Left renal pelvis (tissue), 4 donors: Measurements from ENCODE around the gene ASTN2. TPM values are rescaled to one million over a fixed set of nuclear protein-coding genes. Genes with fewer than 3 reads are reported as not detected.

ENCODE experiments used
- DNase-seq, 4 donors: peaks; one replicate each; pipeline ENCODE4 v3.0.0-alpha.2; 2013; ENCODE audit warnings: low read depth in 4 of 4, low spot score in 3 of 4
- polyA plus RNA-seq, 4 donors: library from polyadenylated mRNA; unstranded; fragments of 120-200 nt; gene quantifications; one replicate each; pipeline ENCODE4 v1.2.1, GENCODE V29; 2013; ENCODE audit not compliant: insufficient read length in 4 of 4

Gene ASTN2
- polyA plus RNA-seq, 4 donors: 14.0 to 22.6 (median 16.4) TPM

DNA sequence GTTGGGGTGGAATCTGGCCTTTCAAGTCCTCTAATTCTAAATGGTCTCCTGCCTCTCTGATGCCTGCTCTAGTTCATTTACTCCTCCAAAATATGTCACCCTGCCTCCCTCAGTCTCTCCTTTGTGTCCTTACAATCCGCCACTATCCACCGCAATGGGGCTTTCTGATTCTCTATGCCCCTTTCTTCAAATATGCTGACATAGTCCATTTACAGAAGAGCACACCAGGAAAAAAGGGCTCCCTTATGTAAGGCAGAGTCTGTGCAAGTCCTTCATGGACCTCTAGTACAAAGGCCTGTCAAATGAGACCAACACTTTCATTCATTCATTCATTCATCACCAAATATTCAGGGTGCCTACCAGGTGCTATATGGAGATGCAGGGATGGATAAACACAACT lies 2.0 kb upstream of the ASTN2 start:
- no peak for DNase-seq

DNA sequence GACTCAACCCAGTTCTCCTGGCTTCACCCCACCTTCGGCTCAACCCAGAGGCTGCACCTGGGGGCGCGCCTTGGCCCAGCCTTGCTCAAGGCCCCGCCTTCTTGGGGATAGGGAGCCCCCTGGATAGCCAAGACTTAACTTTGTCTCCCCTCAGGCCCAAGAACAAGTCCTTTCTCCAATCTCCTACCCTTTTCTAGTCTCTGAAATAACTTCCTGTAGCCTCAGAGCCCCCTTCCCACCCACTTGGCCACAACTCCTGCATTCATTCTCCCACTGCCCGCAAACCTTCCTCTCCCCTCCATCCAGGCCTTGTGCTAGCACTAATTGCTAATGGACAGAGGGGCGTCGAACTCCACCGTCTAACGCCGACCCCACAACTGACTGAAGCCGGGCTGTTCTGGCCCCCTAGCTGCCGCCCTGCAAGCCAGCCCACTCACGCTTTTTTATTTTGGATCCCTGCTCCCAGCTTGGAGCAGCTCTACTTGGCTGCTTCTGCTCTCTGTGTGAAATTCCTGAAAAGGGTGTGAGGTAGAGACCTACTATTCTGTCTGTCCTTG lies 579 bp upstream of the ASTN2 start:
- no peak for DNase-seq

DNA sequence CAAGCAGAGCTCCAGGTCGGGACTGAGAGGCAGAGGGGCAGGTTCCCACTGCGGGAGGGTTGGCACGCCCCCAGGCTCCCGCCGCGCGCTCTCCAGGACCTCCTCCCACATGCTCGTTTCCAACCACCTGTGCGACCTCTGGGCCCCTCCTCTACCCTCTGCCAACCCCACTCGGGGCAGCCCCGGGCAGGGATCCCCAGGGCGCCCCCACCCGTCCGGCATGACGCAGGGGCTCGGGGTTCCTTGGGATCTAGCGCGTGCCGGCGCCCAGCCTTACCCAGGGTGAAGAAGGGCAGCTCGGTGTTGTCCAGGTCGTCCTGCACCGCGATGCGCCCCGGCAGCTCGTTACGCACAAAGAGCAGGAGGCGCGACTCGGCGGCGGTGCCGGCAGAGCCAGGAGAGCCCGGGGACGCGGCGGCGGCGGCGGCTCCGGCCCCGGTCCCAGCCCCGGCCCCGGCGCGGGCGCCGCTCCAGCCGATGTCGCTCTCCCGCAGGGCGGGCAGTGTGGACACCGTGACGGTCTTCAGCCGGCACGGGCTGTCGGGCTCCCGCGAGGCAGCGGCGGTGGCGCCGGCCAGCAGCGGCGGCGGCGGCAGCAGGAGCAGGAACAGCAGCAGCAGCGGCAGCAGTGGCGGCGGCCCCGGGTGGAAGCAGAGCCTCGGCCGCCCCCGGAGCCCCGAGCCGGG lies 494 bp downstream of the ASTN2 start:
- no peak for DNase-seq

DNA sequence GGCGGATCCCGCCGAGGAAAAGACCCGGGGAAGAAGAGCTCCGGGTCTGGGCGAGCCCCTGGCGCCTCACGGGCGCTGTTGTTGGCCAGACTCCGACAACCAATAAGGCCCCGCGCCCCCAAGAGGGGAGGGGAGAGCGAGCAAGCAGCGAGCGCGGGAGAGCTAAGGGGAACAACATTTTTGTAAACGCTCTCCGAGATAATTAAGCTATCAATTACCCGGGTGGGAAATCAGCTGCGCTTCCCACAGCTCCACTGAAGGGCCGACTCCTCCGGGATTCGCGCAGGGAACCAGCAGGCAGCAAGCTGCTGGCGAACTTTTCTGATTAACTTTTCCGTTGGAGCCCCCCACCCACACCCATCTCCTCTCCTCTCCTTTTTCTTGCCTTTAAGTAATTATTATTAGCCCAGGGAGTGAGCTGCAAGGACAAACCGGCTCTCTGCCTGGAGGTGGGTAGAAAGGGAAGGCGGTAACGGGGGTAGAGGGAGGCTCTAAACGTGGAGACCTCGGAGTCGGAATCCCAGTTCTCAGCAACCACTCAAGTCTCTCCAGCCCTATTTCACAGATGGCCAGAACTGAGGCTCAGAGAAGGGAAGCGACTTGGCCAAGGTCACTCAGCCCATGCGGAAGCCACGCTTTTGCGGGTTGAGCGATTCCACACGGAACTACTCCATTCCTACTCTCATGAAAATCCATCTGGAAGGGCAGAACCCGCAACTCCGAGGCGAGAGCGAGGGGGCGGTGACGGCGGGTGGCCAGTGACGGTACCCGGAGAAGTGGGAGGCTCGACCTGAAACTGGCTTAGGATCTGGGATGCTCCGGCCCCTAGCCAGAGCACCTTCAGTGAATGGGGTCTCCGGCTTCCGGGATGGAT lies 1.3 kb downstream of the ASTN2 start:
- DNase-seq: no peak

DNA sequence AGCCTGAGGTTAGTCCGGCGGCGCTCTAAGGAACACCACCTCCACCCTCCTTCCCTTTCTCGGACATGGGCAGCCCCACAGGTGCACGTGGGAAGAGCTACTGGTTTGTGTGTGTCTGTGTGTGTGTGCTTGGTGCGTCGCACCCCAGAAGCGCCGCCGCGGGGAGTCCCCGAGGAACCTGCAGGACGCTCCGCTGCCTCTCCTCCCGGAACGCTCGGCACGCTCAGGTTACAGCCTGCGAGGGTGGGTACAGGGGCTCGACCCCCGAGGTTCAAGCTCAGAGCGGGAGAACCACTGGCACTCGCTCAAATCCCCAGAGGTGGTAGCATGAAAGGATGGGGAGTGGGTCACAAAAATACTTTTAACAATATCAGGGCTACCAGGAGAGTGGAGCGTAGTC lies 2.0 kb downstream of the ASTN2 start:
- no peak for DNase-seq

DNA sequence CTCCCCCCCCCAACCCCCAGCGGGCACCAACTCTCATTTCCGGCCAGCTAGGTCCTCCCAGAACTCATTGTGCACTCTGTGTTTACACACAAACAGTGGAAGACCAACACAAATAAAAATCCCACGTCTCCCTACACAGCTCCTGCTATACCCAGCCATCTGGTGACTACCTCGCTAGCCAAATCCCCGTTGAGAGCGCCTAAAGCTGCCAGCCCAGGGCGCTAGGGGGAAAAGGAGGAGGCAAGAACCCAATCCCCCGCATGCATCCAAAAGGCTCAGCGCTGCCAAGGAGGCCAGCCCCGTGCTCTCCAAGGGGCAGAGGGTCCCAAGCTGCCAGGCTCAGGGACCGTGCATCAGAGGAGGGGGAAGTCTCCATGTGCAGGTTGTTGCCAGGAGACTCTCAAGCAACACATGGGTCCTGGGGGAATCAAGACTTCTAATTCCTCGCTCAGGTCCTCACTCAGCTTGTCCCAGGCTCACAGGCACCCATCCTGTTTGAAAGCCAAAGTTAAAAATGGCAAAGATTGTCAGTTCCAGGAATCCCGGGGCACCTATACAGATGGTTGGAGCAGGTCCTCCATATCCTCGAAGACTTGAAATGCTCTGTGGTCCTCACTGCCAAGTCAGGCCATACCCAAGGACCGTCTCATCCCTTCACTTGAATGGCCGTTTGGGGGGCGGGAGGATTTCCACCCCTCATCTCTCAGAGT lies 2.7 kb downstream of the ASTN2 start:
- DNase-seq: no peak

DNA sequence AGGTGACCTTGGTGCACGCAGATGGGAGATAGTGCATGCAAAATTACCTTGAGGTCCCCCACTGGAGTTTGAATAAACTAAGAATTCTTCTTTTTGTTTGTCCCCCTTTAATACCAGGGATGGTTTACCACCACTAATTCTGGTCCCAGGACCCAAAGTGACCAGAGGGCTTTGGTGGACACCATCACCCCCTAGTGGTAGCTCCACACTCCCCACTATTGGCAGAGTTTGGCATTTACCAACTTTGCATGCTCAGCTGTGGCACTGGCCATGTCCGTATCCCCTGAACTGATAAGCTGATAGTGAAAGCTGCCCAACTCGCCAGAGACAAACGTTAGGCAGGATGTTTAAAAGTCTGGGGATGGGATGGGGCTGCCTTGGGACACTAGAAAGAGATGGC lies 3.3 kb downstream of the ASTN2 start:
- no peak for DNase-seq

DNA sequence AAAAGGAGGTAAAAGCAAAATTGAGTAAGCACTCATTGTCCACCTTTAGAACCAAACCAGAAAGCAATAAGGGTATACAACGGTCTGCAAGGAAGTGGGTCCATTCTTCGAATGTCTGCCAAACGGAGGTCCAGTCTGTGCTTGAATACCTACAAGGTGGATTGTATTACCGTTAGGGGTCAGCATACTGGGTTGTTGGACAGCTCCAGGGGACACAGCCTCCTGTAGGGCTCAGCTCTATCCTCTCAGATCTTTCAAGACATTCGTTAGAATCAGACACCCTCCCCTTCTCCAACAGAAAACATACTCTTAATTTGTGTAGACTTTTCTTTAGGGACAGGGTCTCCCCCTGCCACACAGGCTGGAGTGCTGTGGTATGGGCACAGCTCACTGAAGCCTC lies 5.5 kb downstream of the ASTN2 start:
- no peak for DNase-seq

DNA sequence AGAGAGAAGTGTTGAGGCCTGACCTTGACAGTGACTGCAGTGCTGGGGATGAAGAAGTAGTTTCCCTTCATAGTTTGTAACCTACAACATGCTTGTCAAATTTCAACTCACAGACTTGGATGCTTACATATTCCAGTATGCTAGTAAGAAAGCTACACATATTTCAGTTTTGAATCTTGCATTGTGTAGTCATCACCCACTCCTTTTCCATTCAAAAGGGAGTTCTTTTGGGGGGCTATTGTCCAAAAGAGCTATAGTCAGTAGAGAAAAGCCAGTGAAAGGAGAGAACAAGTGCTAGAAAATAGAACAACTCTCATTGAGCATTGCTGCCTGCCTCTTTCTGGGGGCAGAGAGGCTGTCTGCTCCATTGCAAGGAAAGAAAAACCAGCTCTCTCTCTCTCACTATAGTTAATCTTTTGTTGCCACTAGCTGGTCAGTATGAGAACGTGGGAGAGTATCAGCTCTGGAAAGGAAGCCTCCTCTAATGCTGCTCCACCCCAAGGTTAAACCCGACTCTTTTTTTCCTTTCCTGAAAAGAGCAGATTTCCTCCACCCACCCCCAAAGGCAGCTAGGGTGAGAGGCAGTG lies 7.3 kb downstream of the ASTN2 start:
- DNase-seq: no peak

DNA sequence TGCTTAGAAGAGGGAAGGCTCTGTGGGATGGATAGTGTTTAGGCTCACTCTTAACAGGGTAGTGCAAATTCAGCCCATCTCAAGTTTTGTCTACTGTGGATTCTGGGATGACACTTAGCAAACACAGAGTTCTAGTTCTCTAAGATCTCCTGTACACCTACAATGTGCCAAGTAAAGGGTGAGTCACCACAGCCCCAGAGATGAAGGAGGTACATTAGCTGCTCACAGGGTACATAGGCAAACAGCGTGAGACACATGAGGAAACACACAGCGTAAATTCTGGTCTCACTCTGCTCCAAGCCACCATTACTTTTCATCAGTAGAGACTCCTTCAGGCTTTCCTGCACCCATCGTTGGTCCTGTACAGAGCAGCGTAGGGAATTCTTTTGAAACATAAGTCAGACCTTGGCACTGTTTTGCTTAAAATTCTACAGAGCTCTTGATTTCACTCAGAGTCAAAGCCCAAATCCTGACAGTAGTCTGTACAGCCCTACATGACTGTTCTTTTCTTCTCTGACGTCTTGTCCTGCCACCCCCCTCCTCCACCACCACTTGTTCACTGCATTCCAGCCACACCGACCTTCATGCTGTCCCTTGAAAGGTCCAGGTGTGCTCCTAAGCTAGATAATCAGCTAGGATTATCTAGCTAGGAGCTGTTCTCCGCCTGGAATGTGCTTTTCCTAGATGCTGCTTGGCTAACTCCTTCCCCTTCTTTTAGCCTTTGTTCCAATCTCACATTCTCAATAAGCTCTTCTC lies 8.7 kb downstream of the ASTN2 start:
- no peak for DNase-seq

DNA sequence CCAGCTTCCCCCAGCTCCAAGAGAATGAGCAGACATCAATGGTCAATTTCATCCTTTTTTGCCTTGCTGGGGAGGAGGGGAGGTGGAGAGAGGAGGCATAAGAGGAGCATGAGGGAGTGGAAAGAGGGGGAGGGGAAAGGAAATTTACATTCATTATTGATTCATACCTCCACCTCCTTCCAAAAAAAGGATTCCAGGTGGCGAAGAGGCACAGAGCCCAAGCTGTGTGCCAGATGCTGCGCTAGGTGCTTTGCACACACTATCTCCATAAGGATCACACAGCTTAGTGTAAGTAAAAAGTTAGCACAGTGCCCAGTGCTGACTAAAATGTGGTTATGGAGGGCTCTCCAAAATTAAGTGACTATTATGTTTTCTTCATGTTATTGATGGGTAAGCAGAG lies 11.0 kb downstream of the ASTN2 start:
- no peak for DNase-seq

DNA sequence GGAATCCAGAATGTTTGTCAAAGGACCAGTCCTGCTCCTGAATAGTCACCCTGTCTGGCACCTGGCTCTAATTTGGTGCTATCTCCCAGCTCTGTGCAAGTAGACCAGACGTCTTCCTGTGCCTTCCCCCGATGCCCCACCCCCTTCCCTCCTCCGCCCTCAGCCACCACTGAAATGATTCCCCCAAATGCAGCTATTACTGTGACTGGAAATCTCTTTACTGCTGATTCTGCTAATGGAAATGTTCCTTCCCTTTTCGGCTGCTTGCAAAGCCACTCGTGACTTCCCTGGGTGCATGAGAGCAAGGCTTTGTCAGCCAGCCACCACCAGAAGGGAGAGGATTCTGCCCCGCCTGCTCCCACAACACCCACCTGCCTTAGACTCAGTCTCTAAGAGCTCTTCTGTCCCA lies 11.4 kb downstream of the ASTN2 start:
- DNase-seq: no peak

DNA sequence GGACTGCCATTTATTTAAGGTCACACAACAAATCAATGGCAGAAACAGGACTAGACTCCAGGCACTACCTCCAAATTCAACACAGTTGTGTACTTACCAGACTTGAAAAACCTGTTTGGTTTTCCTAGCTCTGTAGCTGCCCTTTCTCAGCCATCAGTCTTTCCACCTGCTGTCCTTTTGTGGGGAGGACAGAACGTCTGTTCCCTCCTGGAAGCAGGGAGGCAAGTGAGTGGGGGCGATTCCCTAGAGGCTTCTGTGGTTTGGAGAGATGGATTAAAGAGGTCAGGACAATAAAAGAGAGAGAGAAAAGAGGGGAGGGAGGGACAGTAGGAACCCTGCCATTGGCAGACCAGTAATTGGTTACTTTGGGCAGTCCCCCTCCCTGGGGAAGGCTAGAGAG lies 14.7 kb downstream of the ASTN2 start:
- no peak for DNase-seq

DNA sequence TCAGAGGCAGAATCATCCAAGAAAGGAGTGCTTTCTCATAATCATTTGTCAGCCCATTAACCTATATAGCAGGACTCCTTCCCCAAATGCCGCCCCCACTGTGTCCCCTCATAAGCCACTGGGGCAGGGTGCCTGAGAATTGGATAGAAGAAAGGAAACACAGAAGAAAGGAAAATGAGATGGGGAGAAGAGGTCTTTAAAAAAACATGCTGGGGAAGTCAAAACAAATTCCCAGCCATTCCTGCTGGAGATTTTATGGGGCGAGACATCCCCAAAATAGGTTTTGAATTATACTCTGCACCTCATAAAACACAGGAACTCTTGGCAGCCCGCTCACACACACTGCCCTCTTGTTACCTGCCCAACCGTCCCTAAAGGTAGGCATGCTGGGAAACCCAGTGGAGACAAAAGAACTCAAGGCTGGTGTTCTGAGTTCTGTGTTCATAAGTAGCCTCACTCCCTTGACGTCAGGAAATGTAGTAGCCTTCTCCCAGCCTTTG lies 19.7 kb downstream of the ASTN2 start:
- no peak for DNase-seq

DNA sequence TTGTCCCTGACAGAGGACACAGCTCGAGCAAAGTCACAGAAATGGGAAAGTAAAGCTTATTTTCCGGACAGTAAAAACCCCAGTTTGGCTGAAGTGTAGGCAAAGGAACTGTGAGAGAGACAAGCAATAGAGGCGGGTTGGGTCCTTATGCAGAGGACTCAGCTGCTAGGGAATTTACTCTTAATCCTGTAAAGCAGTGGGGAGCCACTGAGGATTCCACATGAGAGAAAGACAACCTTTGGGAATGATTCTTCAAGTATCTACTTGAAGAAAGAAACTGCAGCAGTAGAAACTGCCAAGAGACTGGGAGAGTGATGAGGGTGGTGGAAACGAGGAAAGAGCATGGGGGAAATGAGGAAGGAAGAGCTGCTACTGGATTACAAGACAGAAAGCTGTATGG lies 20.2 kb downstream of the ASTN2 start:
- no peak for DNase-seq

DNA sequence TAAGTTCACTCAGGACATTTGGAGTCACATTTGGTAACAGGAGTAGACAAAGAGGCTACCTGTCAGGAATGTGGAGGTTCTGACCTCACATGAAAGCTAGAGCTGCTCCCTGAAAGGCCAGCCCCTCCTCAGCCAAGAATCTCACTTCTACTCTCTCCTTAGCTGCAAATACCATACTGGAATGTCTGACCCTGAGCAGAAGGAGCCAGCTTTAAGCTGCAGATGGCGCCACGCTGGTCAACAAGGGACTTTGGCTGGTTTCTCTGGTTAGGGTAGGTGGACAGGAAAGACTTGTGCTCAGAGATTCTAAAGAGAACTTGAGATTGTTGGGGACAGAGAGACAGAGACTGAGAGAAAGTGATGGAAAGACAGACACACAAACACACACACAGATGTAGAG lies 21.9 kb downstream of the ASTN2 start:
- DNase-seq: no peak

DNA sequence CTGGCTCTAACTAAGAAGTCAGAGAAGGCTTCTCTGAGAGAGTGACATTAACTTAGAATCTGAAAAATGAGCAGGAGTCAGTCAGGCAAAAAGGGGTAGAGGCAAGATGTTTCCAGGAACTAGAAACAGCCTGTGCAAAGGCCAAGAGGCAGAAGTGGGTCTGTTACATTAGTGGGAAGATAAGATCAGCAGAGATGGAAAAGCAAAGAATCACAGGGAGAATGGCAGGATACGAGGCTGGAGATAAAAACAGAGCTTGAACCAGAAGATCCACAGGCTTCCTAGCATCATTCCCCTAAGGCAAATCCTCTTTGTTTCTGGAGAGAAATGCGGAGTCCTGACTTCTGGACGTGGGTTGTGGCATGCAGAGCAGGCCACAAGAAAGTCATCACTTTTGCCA lies 27.4 kb downstream of the ASTN2 start:
- DNase-seq: no peak

DNA sequence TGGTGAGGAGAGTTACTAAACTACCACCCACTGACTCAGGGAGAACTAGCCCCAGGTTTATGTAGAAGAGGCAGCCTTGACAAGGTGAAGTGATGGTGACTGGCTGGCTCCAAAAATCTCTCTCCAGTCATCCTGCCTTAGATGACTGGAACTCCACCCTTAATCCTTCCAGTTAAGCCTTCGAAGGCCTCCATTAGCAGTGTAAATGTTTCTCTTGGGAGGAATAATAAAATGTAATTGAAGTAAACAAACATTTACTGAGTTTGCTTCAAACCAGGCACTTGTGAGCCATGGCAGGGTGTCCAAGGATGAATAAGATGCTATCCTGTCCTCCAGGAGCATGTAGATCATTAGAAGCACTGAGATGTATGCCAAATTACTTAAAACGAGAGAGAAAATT lies 35.5 kb downstream of the ASTN2 start:
- no peak for DNase-seq

DNA sequence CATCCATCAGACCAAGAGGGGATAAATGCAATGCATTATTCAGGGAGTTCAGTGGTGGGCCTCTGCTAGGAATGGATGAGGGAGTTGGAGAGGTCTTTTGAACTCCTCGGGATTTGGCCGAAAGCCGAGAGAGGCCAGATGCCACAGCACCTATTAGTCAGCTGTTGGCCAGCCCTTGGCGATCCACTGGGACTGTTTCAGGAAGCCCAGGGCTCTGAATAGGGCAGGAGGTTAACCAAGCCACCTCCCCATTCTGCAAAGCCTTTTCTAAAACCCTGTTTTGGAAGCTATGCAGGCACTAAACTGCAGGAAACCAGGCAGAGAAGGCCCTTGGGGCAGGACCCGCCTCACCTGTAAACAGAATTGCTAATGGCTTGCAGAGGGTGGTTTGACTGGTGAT lies 37.8 kb downstream of the ASTN2 start:
- no peak for DNase-seq

DNA sequence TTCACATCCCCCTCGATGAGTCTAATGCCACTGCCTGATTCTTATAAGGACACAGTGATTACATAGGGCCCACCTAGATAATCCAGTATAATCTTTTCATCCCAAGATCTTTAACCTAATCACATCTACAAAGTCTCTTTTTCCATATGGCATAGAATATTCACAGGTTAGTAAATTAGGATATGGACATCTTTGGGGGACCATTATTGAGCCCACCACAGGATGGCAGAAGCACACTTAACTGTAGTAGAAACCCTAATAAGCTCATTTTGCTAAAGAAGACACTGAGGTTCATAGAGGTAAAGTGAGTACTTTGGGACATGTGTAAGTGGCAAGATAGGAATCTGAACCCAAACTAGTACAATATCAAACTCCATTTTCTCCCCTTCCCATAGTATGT lies 38.9 kb downstream of the ASTN2 start:
- DNase-seq: no peak
